IPS-18a (cell line): Measurements from ENCODE around the gene LRIT2.

ENCODE experiments used
- H3K27ac ChIP-seq: one replicate; pipeline ENCODE4 v1.5.1; 2013; ENCODE audit warnings: low read length
- H3K27me3 ChIP-seq: one replicate; pipeline ENCODE4 v1.6.1; 2013; ENCODE audit warnings: mild to moderate bottlenecking, low read length; ENCODE audit not compliant: control insufficient read depth, insufficient read depth
- H3K36me3 ChIP-seq: one replicate; pipeline ENCODE4 v1.6.1; 2013; ENCODE audit warnings: low read depth, low read length; ENCODE audit not compliant: control insufficient read depth
- H3K4me1 ChIP-seq: one replicate; pipeline ENCODE4 v1.6.1; 2013; ENCODE audit warnings: low read depth, low read length; ENCODE audit not compliant: control insufficient read depth
- H3K4me3 ChIP-seq: one replicate; pipeline ENCODE4 v1.5.1; 2013; ENCODE audit warnings: low read length
- H3K9ac ChIP-seq: one replicate; pipeline ENCODE4 v1.6.1; 2013; ENCODE audit warnings: mild to moderate bottlenecking, low read length, moderate library complexity
- H3K9me3 ChIP-seq: one replicate; pipeline ENCODE4 v1.6.1; 2013; ENCODE audit warnings: low read depth, low read length; ENCODE audit not compliant: control insufficient read depth

LRIT2 gene

DNA sequence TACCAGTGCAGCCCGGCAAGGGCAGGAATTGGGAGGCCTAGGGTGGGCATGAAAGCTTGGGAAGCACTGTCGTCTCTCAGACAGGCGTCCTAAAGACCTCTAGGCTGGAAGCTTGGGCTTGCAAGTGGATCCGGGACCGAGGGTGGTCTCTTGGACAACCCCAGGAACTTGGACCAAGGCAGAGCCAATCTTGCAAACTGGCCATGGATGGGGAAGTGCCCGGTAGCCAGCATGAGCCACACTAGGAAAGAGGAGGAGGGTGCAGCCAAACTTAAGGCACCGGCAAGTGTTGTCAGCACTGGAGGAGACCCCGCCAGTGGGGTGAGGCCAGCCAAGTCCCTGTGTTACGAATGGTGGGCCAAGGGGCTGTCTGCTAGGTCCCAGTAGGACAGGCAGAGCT, 8.5 kb downstream of the LRIT2 start:
- Histone ChIP-seq H3K27ac (no peak overlapping the region), H3K27me3 (no peaks in the 10 kb centered on the region), H3K9me3 (no peaks in the 10 kb centered on the region), H3K4me3 (no peak overlapping the region), H3K36me3 (no peaks in the 10 kb centered on the region), H3K9ac (no peak overlapping the region), H3K4me1 (no peaks in the 10 kb centered on the region)

DNA sequence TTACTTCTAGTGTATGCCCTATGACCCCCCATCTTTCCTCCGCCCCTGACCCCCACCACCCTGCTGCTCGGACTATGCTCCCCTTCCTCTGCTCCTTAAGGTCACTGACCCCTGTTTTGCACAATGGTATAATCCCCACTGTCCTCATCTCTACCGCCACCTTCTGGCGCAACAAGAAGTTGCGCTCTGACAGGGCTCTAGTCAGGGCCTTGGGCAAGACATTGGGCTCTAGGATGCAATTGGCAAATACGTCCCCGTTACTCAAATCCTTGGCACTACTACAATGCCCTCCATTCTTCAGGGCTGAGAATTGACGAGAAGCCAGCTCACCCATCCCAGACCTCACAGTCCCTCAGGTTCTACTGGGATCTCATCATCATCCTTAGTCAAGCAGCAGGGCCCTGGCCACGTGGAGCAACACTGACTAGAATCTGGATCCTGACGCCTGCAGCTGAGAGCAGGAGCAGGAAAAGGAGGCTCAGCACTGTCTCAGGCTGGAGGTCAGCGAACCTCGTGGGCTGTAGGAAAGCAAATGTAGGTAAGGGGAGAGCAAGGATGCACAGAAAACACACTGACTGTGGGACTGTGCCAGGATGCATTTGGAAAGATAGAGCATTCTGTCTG, 10.6 kb downstream of the LRIT2 start:
- H3K4me3 ChIP-seq: no peak overlapping the region
- no peaks in the 10 kb centered on the region for H3K36me3 ChIP-seq
- no peaks in the 10 kb centered on the region for H3K27me3 ChIP-seq
- no peaks in the 10 kb centered on the region for H3K9me3 ChIP-seq
- H3K27ac ChIP-seq: no peak overlapping the region
- no peak overlapping the region for H3K9ac ChIP-seq
- no peaks in the 10 kb centered on the region for H3K4me1 ChIP-seq

DNA sequence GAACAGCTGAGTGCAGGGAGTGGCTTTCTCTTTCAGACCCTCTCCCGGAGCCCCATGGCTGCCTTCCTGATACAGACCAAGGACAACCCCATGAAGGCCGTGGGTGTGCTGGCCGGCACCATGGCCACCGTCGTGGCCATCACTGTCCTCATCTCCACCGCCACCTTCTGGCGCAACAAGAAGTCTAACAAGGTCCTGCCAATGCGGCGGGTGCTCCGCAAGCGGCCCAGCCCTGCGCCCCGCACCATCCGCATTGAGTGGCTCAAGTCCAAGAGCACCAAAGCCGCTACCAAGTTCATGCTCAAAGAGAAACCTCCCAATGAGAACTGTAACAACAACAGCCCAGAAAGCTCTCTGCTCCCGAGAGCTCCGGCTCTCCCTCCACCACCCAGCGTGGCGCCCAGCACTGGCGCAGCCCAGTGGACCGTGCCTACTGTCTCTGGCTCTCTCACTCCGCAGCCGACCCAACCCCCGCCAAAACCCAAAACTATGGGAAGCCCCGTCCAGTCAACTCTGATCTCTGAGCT, 11.2 kb downstream of the LRIT2 start:
- Histone ChIP-seq H3K27me3 (no peaks in the 10 kb centered on the region), H3K4me3 (no peak overlapping the region), H3K9ac (no peak overlapping the region), H3K36me3 (no peaks in the 10 kb centered on the region), H3K9me3 (no peaks in the 10 kb centered on the region), H3K4me1 (no peaks in the 10 kb centered on the region), H3K27ac (no peak overlapping the region)

DNA sequence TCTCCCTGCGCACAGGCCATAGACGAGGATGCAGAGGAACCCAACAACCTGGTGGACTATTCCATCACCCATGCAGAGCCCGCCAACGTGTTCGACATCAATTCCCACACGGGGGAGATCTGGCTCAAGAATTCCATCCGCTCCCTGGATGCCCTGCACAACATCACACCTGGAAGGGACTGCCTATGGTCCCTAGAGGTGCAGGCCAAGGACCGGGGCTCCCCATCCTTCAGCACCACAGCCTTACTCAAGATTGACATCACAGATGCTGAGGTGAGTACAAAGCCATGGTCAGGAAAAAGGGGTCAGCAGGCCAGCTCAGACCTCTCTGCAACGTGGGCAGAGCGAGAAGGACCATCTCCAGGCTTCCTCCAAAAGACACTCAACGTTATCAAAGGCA, 12.3 kb downstream of the LRIT2 start:
- H3K27ac ChIP-seq: no peak overlapping the region
- no peak overlapping the region for H3K4me3 ChIP-seq

DNA sequence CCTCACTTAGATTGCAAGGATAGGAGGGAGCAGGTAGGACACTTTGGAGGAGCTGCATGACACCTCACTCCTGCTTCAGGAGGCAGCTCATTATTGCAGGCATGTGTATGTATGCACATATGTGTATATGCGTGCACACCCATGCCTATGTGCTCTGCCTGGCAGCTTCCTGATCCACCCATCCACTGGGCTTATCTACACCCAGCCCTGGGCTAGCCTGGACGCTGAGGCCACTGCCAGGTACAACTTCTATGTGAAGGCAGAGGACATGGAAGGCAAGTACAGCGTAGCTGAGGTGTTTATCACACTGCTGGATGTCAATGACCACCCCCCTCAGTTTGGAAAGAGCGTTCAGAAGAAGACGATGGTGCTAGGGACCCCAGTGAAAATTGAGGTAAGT, 13.3 kb downstream of the LRIT2 start:
- no peaks in the 10 kb centered on the region for H3K9me3 ChIP-seq
- H3K4me1 ChIP-seq: no peaks in the 10 kb centered on the region
- no peak overlapping the region for H3K9ac ChIP-seq
- no peaks in the 10 kb centered on the region for H3K27me3 ChIP-seq
- H3K36me3 ChIP-seq: no peaks in the 10 kb centered on the region
- no peak overlapping the region for H3K27ac ChIP-seq
- H3K4me3 ChIP-seq: no peak overlapping the region

More for the DNA sequence above, 12.3 kb downstream of the LRIT2 start:
- H3K36me3 ChIP-seq: no peaks in the 10 kb centered on the region
- no peaks in the 10 kb centered on the region for H3K4me1 ChIP-seq
- H3K9me3 ChIP-seq: no peaks in the 10 kb centered on the region
- H3K9ac ChIP-seq: no peak overlapping the region
- no peaks in the 10 kb centered on the region for H3K27me3 ChIP-seq

DNA sequence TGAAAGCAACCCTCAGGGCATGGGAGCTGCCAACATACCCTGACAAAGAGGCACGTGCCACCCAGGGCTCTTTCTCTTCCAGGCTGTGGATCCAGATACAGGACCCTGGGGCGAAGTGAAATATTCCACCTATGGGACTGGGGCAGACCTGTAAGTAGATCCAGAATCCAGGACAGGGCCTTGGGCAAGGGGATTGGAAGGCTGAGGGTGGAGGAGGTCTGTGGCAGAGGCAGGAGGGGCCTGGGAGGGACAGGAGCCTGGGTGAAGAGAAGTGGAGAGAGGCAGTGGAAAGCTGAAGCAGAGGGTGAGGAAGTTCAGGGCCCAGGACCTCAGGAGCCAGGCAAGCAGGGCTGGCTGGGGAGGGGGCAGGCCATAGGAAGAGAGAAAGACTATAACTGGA, 13.8 kb downstream of the LRIT2 start:
- no peaks in the 10 kb centered on the region for H3K36me3 ChIP-seq
- H3K9me3 ChIP-seq: no peaks in the 10 kb centered on the region
- no peaks in the 10 kb centered on the region for H3K4me1 ChIP-seq
- no peaks in the 10 kb centered on the region for H3K27me3 ChIP-seq
- H3K27ac ChIP-seq: no peak overlapping the region
- H3K4me3 ChIP-seq: no peak overlapping the region
- no peak overlapping the region for H3K9ac ChIP-seq

DNA sequence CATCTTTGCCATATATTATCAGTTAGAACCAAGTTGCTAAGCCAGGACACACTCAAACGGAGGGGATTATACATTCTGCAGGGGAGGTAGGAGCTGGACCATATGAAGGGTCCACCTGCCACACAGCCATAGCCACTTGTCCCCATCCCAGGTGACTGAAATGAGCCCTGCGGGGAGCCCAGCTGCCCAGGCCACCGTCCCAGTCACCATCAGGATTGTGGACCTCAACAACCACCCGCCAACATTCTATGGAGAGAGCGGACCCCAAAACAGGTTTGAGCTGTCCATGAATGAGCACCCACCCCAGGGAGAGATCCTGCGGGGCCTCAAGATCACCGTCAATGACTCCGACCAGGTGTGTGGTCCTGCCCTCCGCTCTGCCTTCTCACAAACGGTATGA, 17.3 kb downstream of the LRIT2 start:
- no peak overlapping the region for H3K9ac ChIP-seq
- H3K27me3 ChIP-seq: no peaks in the 10 kb centered on the region
- H3K36me3 ChIP-seq: no peaks in the 10 kb centered on the region
- H3K4me3 ChIP-seq: no peak overlapping the region
- H3K27ac ChIP-seq: no peak overlapping the region
- H3K4me1 ChIP-seq: no peaks in the 10 kb centered on the region
- no peaks in the 10 kb centered on the region for H3K9me3 ChIP-seq

DNA sequence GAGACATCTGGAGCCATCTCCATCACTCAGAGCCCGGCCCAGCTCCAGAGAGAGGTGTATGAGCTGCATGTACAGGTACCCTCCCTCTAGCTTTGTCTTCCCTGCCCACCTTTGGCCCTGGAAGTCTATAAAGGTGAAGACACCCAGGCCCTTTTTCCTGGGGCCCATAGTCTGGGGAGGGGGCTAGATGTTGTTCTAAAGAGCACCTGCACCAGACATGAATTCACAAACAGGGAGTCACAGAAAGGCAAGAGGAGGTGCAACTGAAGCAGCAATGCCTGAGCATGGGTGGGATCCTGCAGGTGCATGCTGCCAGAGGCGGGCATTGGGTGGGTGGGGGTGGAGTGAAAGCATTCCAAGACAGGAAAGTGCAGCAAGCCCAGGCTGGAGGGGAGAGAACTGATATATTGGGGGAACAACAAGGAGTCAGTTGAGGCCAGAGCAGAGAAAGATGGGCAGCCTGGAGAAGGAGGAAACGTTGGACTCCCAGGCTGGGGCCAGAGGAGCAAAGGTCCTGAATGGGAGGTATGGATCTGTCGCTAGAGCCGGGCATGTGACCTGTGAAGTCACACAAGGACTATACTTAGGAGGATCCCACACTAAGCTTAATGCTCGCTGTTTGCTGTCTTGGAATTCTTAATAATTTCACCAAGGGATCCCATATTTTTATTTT, 19.4 kb downstream of the LRIT2 start:
- Histone ChIP-seq H3K9me3 (no peaks in the 10 kb centered on the region), H3K4me3 (no peak overlapping the region), H3K9ac (no peak overlapping the region), H3K27ac (no peak overlapping the region), H3K4me1 (no peaks in the 10 kb centered on the region), H3K36me3 (no peaks in the 10 kb centered on the region), H3K27me3 (no peaks in the 10 kb centered on the region)

DNA sequence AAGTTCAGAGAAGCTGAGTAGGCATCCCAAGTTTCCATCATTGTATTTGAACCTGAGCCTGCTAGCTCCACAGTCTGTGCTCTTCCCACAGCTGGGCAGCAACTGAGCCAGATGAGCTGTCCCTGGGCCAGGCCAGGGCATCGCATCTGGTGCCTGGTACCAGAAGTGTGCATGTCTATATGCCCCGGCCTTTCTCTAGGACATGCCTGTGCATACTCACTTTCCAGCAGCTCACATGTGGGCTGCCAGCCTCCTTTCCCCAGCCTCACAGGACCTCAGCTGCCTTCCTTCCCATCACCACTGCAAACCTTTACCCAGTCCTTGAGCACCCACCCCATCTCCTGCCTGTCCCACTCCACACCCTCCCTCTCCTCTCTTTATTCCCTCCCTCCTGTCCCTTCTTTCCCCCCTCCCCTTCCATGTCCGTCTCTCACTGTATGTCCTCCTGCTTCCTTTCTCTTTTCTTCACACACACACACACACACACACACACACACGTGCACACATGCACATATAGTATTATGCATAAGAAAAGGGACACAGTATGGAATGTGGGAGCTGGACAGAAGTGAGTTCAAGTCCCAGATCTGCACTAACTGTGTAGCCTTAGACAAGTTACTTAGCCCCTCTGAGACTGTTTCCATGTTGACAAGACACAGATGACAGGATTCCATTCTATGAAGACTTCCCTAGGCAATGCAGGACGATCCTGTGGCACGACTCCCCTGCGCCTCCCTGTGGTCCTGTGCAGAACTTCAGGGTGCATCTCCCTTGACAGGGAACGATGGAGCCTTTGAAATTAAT, 20.1 kb downstream of the LRIT2 start:
- no peaks in the 10 kb centered on the region for H3K27me3 ChIP-seq
- H3K4me1 ChIP-seq: no peaks in the 10 kb centered on the region

DNA sequence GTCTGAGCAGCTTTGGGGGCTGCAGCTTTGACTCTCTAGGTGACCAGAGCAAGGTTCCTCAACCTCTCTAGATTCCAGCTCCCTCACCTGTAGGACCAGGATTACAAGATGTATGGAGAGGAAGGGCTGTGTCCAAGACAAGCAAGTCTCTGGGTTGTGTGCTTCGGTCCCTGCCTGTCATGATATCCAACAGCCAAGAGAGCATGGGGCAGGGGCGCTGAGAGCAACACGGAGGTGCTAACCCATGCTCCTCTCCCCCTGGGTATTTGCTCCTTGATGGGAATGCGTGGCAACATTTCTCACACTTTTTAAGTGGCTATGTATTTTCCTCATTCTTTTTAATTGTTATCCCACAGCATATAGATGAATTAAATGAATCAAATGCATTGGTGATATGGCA, 20.7 kb downstream of the LRIT2 start:
- Histone ChIP-seq H3K27ac (no peak overlapping the region), H3K4me3 (no peak overlapping the region), H3K36me3 (no peaks in the 10 kb centered on the region), H3K4me1 (no peaks in the 10 kb centered on the region), H3K9me3 (no peaks in the 10 kb centered on the region), H3K27me3 (no peaks in the 10 kb centered on the region), H3K9ac (no peak overlapping the region)

More for the DNA sequence above, 20.1 kb downstream of the LRIT2 start:
- no peak overlapping the region for H3K9ac ChIP-seq
- H3K27ac ChIP-seq: no peak overlapping the region
- no peaks in the 10 kb centered on the region for H3K9me3 ChIP-seq
- H3K4me3 ChIP-seq: no peak overlapping the region
- H3K36me3 ChIP-seq: no peaks in the 10 kb centered on the region

DNA sequence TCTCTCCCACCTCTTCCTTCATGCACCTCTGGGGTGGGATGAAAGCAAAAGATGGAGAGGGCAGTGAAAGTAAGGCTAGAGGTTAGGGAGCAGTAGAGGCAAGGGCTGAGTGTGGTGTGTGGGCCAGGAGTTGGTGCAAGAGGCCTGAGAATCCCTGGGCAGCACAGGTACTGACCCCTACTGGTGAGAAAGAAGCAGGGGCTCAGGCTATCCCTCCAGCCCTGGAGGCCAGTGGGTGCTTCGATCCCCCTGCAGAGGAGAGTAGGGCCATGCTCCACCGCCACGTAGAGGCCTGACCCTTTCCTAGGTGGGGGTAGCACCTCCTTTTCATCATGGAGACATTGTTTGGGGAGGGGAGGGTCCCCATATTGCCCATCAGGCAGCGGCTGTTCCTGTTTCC, 21.2 kb downstream of the LRIT2 start:
- no peak overlapping the region for H3K27ac ChIP-seq
- no peaks in the 10 kb centered on the region for H3K36me3 ChIP-seq
- no peaks in the 10 kb centered on the region for H3K4me1 ChIP-seq

More for the DNA sequence above, 21.2 kb downstream of the LRIT2 start:
- H3K9ac ChIP-seq: no peak overlapping the region
- H3K27me3 ChIP-seq: no peaks in the 10 kb centered on the region
- no peak overlapping the region for H3K4me3 ChIP-seq
- no peaks in the 10 kb centered on the region for H3K9me3 ChIP-seq
